ENCODE measurements around the gene SPEF2.

- TF ChIP-seq POLR2AphosphoS5 (IDR thresholded peaks at IDR 0.05; ENCODE audit: low read depth, low read length) (no peak), POLR2A (IDR thresholded peaks at IDR 0.05; ENCODE audit: low read depth, low read length) (no peak)
These were observed 124.3 kb downstream of the SPEF2 start for GRCh38 chr5:35741971-35742370.

All from GM12892 (cell line).